ENCODE results near the gene RAD51B.

Gene RAD51B

GRCh38 chr14:68342216-68342763, 522.7 kb downstream of the RAD51B start:
- H3K4me3 ChIP-seq (ENCODE audit: low read depth, low read length): no peak overlapping the region
- TF ChIP-seq CTCF (IDR thresholded peaks at IDR 0.05; ENCODE audit: borderline replicate concordance, insufficient read depth, low read depth, low read length): no peak

GRCh38 chr14:68343534-68344118, 524.0 kb downstream of the RAD51B start:
- H3K4me3 ChIP-seq (ENCODE audit: low read depth, low read length): no peak overlapping the region
- no peak for TF ChIP-seq CTCF (IDR thresholded peaks at IDR 0.05; ENCODE audit: borderline replicate concordance, insufficient read depth, low read depth, low read length)

GRCh38 chr14:68345738-68346137, 526.2 kb downstream of the RAD51B start:
- TF ChIP-seq CTCF (IDR thresholded peaks at IDR 0.05; ENCODE audit: borderline replicate concordance, insufficient read depth, low read depth, low read length): no peak
- H3K4me3 ChIP-seq (ENCODE audit: low read depth, low read length): no peak overlapping the region

- no peak overlapping the region for H3K4me3 ChIP-seq (ENCODE audit: low read depth, low read length)
- no peak for TF ChIP-seq CTCF (IDR thresholded peaks at IDR 0.05; ENCODE audit: borderline replicate concordance, insufficient read depth, low read depth, low read length)
Measured at GRCh38 chr14:68346556-68347343, 527.2 kb downstream of the RAD51B start.

GRCh38 chr14:68349900-68350629, 530.5 kb downstream of the RAD51B start:
- TF ChIP-seq CTCF (IDR thresholded peaks at IDR 0.05; ENCODE audit: borderline replicate concordance, insufficient read depth, low read depth, low read length): no peak
- no peak overlapping the region for H3K4me3 ChIP-seq (ENCODE audit: low read depth, low read length)

- TF ChIP-seq CTCF (IDR thresholded peaks at IDR 0.05; ENCODE audit: borderline replicate concordance, insufficient read depth, low read depth, low read length): no peak
- H3K4me3 ChIP-seq (ENCODE audit: low read depth, low read length): no peak overlapping the region
Measured at GRCh38 chr14:68355415-68355814, 535.8 kb downstream of the RAD51B start.
